ENCODE results near the gene STK32A. TPM values are rescaled to one million over a fixed set of nuclear protein-coding genes. Genes with fewer than 3 reads are reported as not detected.
A peak's percentile ranks its signal among the peaks of the same experiment; 100 is the strongest.

STK32A gene
- total RNA-seq, 1 experiment from 2014 or later, result 6.8 TPM

DNA sequence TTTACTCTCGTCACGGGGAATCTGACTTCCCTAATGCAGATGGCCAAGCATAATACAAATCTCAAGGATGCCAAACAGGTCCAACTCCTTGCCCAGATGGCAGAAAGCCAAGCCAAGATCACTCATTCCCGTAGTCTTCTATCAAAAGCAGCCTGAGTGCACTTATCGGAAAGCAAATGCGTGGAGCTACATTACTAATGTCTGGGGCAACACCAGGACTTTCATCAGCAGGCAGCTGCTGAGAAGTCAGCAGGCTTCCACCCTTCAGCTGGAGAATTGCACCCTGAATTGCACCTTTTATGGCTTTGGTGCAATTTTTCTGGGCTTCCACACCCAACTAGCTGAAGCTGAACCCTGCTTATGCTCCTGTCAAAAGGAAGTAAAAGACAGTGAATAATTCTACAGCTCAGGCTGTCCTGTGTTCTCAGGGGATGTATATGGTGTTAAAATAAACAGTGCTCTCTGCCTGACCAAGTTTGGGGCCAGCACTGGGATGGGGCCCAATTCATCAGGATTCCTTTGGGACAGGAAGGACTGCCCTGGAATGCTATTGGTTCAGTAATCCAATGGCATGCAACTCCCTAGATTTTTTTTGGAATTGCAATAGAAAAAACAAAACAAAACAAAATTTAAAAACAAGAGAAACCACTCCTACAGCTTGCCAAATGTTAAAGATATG, 182.4 kb downstream of the STK32A start:
- intact Hi-C loops (cut with micrococcal nuclease), result no loop called here
- DNase-seq, result peak; percentile 33
- H3F3A ChIP-seq (ENCODE audit: low read length, unreplicated experiment), result no peaks in the 10 kb centered on the region
- ChIA-PET POLR2A (ENCODE audit: unreplicated experiment) (no interaction called here), CTCF (no interaction called here)
- H3K79me2 ChIP-seq (ENCODE audit: low read length), result no peaks in the 10 kb centered on the region
- no peaks in the 10 kb centered on the region for H3K4me1 ChIP-seq (ENCODE audit: insufficient read depth, low read length)
- TF ChIP-seq EZH2phosphoT487 (IDR thresholded peaks at IDR 0.05; ENCODE audit: borderline replicate concordance, low read length), result no peak
- no peak for TF ChIP-seq EZH2 (IDR thresholded peaks at IDR 0.05; ENCODE audit: low read length, unreplicated experiment)
- TF ChIP-seq, protein P1, sequence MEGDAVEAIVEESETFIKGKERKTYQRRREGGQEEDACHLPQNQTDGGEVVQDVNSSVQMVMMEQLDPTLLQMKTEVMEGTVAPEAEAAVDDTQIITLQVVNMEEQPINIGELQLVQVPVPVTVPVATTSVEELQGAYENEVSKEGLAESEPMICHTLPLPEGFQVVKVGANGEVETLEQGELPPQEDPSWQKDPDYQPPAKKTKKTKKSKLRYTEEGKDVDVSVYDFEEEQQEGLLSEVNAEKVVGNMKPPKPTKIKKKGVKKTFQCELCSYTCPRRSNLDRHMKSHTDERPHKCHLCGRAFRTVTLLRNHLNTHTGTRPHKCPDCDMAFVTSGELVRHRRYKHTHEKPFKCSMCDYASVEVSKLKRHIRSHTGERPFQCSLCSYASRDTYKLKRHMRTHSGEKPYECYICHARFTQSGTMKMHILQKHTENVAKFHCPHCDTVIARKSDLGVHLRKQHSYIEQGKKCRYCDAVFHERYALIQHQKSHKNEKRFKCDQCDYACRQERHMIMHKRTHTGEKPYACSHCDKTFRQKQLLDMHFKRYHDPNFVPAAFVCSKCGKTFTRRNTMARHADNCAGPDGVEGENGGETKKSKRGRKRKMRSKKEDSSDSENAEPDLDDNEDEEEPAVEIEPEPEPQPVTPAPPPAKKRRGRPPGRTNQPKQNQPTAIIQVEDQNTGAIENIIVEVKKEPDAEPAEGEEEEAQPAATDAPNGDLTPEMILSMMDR (conservative IDR thresholded peaks at IDR 0.05; ENCODE audit: low read depth, low read length), result no peak
- H3K27me3 ChIP-seq (ENCODE audit: low read length), result no peaks in the 10 kb centered on the region
- H3K4me2 ChIP-seq (ENCODE audit: low read length), result no peak overlapping the region
- no TSS peak for BruUV-seq (replicated peaks)
- H3K9me2 ChIP-seq (replicated peaks; ENCODE audit: low read length), result no peaks in the 10 kb centered on the region
- no peaks in the 10 kb centered on the region for H3K36me3 ChIP-seq (ENCODE audit: low read depth, low read length)
- H3K9ac ChIP-seq (ENCODE audit: low read length), result no peak overlapping the region
- no peak overlapping the region for H3K4me3 ChIP-seq (ENCODE audit: low read length)
- no peak overlapping the region for H2AFZ ChIP-seq (ENCODE audit: low read length)
- no peak for ATAC-seq
- H3K27ac ChIP-seq (ENCODE audit: low read length), result no peak overlapping the region
- no peaks in the 10 kb centered on the region for H4K20me1 ChIP-seq (ENCODE audit: low read length)
- H3K9me3 ChIP-seq (ENCODE audit: low read length), result no peaks in the 10 kb centered on the region

GRCh38 chr5:147418613-147419012, 183.8 kb downstream of the STK32A start:
- POLR2A ChIA-PET (ENCODE audit: unreplicated experiment), result no interaction called here
- Histone ChIP-seq H3K9me2 (replicated peaks; ENCODE audit: low read length) (no peaks in the 10 kb centered on the region), H4K20me1 (ENCODE audit: low read length) (no peaks in the 10 kb centered on the region), H3K9ac (ENCODE audit: low read length) (no peak overlapping the region), H3F3A (ENCODE audit: low read length, unreplicated experiment) (no peaks in the 10 kb centered on the region), H3K27ac (ENCODE audit: low read length) (no peak overlapping the region), H3K4me1 (ENCODE audit: insufficient read depth, low read length) (no peaks in the 10 kb centered on the region), H3K36me3 (ENCODE audit: low read depth, low read length) (no peaks in the 10 kb centered on the region), H3K4me2 (ENCODE audit: low read length) (no peak overlapping the region), H2AFZ (ENCODE audit: low read length) (no peak overlapping the region), H3K9me3 (ENCODE audit: low read length) (no peaks in the 10 kb centered on the region), H3K27me3 (ENCODE audit: low read length) (no peaks in the 10 kb centered on the region), H3K4me3 (ENCODE audit: low read length) (no peak overlapping the region), H3K79me2 (ENCODE audit: low read length) (no peaks in the 10 kb centered on the region)
- CTCF ChIA-PET, result no interaction called here
- no peak for DNase-seq
- intact Hi-C loops (cut with micrococcal nuclease), result no loop called here
- ATAC-seq, result no peak
- no TSS peak for BruUV-seq (replicated peaks)
- TF ChIP-seq, protein P1 (conservative IDR thresholded peaks at IDR 0.05; ENCODE audit: low read depth, low read length), result no peak
- TF ChIP-seq EZH2 (IDR thresholded peaks at IDR 0.05; ENCODE audit: low read length, unreplicated experiment) (no peak), EZH2phosphoT487 (IDR thresholded peaks at IDR 0.05; ENCODE audit: borderline replicate concordance, low read length) (no peak)

DNA sequence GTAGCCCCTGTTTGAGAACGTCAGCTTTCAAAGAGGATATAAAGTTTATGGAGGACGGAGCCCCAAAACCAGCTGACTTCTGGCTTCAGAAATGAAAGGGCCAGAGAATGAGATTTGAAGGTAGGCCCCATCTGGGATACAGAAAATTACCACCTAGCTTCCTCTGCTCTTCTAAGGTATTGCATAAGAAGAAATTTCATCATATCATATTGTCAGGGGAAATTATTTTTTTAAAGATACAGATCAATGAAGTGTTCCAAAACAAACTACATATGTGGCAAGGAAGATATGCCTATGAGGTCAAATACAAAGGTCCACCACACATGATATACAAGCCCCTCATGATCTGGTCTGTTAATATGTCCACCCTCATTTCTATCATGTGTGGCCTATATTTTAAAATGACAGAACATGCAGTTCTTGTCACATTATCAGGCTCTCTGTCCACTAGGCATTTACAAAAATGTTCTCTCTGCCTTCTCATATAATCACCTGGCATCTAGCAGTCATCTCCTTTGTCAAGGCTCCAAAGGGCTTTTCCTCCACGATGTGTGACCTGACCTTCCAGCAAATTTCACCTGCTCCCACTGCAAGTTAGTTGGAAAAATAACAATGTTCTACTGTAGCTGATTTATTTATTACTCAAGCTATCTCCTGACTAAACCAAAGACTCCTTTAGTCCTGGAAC, 192.0 kb downstream of the STK32A start:
- Histone ChIP-seq H3K27ac (ENCODE audit: low read length) (no peak overlapping the region), H3F3A (ENCODE audit: low read length, unreplicated experiment) (no peaks in the 10 kb centered on the region), H2AFZ (ENCODE audit: low read length) (no peak overlapping the region), H3K79me2 (ENCODE audit: low read length) (no peaks in the 10 kb centered on the region), H3K36me3 (ENCODE audit: low read depth, low read length) (no peaks in the 10 kb centered on the region), H3K4me1 (ENCODE audit: insufficient read depth, low read length) (no peaks in the 10 kb centered on the region), H3K4me2 (ENCODE audit: low read length) (no peak overlapping the region), H3K4me3 (ENCODE audit: low read length) (no peak overlapping the region), H3K9me3 (ENCODE audit: low read length) (no peaks in the 10 kb centered on the region), H3K9me2 (replicated peaks; ENCODE audit: low read length) (no peaks in the 10 kb centered on the region), H3K27me3 (ENCODE audit: low read length) (no peaks in the 10 kb centered on the region), H4K20me1 (ENCODE audit: low read length) (no peaks in the 10 kb centered on the region), H3K9ac (ENCODE audit: low read length) (no peak overlapping the region)
- intact Hi-C loops (cut with micrococcal nuclease), result no loop called here
- ChIA-PET POLR2A (ENCODE audit: unreplicated experiment) (no interaction called here), CTCF (no interaction called here)
- TF ChIP-seq, protein P1 (conservative IDR thresholded peaks at IDR 0.05; ENCODE audit: low read depth, low read length), result no peak
- TF ChIP-seq EZH2phosphoT487 (IDR thresholded peaks at IDR 0.05; ENCODE audit: borderline replicate concordance, low read length), result no peak
- no peak for DNase-seq
- no peak for ATAC-seq
- no TSS peak for BruUV-seq (replicated peaks)
